K562 (cell line): Measurements from ENCODE around the gene NUCKS1.

Experiments used
- BCLAF1 ChIP-seq, 2 experiments: fragments of 450-650 bp in 1 of 2; IDR thresholded peaks; 2 replicates each; pipeline ENCODE4 v1.6.1; 2011 to 2017; ENCODE audit warnings: low read depth in 2 of 2, antibody characterized with exemption in 1 of 2, borderline replicate concordance in 1 of 2, low read length in 1 of 2, mild to moderate bottlenecking in 1 of 2, mixed read lengths in 1 of 2; ENCODE audit not compliant: control insufficient read depth in 1 of 2
- CTCF ChIP-seq, 3 experiments: IDR thresholded peaks in 2 of 3; conservative IDR thresholded peaks in 1 of 3; 2 replicates each; pipeline ENCODE4 v1.5.1; 2011 to 2012; ENCODE audit warnings: low read length in 3 of 3, mild to moderate bottlenecking in 3 of 3, control low read depth in 2 of 3, improper control_type of control experiment in 1 of 3, inconsistent platforms in 1 of 3, low read depth in 1 of 3, mixed read lengths in 1 of 3, moderate library complexity in 1 of 3; ENCODE audit not compliant: insufficient read depth in 2 of 3
- CTCFL ChIP-seq: IDR thresholded peaks from 2 replicates; pipeline ENCODE4 v1.6.1; 2011; ENCODE audit warnings: borderline replicate concordance, low read depth, mild to moderate bottlenecking, moderate library complexity, low read length; ENCODE audit not compliant: insufficient read depth, poor library complexity, severe bottlenecking
- E2F3 ChIP-seq: fragments of 250-450 bp; sonication (Bioruptor Pico); IDR thresholded peaks from 2 replicates; pipeline ENCODE4 v1.4.0; 2020; ENCODE audit warnings: mild to moderate bottlenecking
- JUN ChIP-seq, 2 experiments: sonication (generic) in 1 of 2; formaldehyde crosslinking in 1 of 2; IDR thresholded peaks; 2 replicates each; pipeline versions ENCODE4 v1.6.1 to v1.8.0; 2012 to 2022; ENCODE audit warnings: borderline replicate concordance in 2 of 2, mild to moderate bottlenecking in 2 of 2, improper control_type of control experiment in 1 of 2, low read depth in 1 of 2, low read length in 1 of 2, missing genetic modification reagents in 1 of 2
- MEIS2 ChIP-seq: fragments of 450-650 bp; IDR thresholded peaks from 2 replicates; pipeline ENCODE4 v1.6.1; 2014; ENCODE audit warnings: mild to moderate bottlenecking; ENCODE audit not compliant: partially characterized antibody
- RCOR1 ChIP-seq, 2 experiments: IDR thresholded peaks; 2 replicates each; pipeline ENCODE4 v1.6.1; 2012; ENCODE audit warnings: low read depth in 2 of 2, low read length in 2 of 2, borderline replicate concordance in 1 of 2, improper control_type of control experiment in 1 of 2
- SMARCC2 ChIP-seq: fragments of 450-650 bp; IDR thresholded peaks from 2 replicates; pipeline ENCODE4 v1.6.1; 2017; ENCODE audit warnings: antibody characterized with exemption, moderate library complexity, mild to moderate bottlenecking, low read depth
- TEAD4 ChIP-seq, 2 experiments: sonication (generic) in 1 of 2; formaldehyde crosslinking in 1 of 2; IDR thresholded peaks; 2 replicates each; pipeline versions ENCODE4 v1.6.1 to v1.8.0; 2012 to 2022; ENCODE audit warnings: borderline replicate concordance in 1 of 2, inconsistent platforms in 1 of 2, low read length in 1 of 2, mild to moderate bottlenecking in 1 of 2, missing genetic modification reagents in 1 of 2
- ZBTB7A ChIP-seq: IDR thresholded peaks from 2 replicates; pipeline ENCODE4 v1.6.1; 2011; ENCODE audit warnings: low read depth, mild to moderate bottlenecking, low read length, moderate library complexity, borderline replicate concordance; ENCODE audit not compliant: control insufficient read depth
- TF ChIP-seq, protein P1 (sequence below), 2 experiments: fragments of 450-650 bp in 1 of 2; sonication (generic) in 1 of 2; formaldehyde crosslinking in 1 of 2; IDR thresholded peaks; 2 replicates each; pipeline versions ENCODE4 v1.7.1 to v1.9.0; 2016 to 2022; ENCODE audit warnings: inconsistent platforms in 1 of 2, mild to moderate bottlenecking in 1 of 2, missing genetic modification reagents in 1 of 2

- no peak for TF ChIP-seq E2F3 (CRISPR knock-in tag)
- TF ChIP-seq, protein P1, sequence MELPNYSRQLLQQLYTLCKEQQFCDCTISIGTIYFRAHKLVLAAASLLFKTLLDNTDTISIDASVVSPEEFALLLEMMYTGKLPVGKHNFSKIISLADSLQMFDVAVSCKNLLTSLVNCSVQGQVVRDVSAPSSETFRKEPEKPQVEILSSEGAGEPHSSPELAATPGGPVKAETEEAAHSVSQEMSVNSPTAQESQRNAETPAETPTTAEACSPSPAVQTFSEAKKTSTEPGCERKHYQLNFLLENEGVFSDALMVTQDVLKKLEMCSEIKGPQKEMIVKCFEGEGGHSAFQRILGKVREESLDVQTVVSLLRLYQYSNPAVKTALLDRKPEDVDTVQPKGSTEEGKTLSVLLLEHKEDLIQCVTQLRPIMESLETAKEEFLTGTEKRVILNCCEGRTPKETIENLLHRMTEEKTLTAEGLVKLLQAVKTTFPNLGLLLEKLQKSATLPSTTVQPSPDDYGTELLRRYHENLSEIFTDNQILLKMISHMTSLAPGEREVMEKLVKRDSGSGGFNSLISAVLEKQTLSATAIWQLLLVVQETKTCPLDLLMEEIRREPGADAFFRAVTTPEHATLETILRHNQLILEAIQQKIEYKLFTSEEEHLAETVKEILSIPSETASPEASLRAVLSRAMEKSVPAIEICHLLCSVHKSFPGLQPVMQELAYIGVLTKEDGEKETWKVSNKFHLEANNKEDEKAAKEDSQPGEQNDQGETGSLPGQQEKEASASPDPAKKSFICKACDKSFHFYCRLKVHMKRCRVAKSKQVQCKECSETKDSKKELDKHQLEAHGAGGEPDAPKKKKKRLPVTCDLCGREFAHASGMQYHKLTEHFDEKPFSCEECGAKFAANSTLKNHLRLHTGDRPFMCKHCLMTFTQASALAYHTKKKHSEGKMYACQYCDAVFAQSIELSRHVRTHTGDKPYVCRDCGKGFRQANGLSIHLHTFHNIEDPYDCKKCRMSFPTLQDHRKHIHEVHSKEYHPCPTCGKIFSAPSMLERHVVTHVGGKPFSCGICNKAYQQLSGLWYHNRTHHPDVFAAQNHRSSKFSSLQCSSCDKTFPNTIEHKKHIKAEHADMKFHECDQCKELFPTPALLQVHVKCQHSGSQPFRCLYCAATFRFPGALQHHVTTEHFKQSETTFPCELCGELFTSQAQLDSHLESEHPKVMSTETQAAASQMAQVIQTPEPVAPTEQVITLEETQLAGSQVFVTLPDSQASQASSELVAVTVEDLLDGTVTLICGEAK (IDR thresholded peaks at IDR 0.05), result no peak
- TF ChIP-seq, protein P1 (CRISPR knock-in tag; IDR thresholded peaks at IDR 0.05), result no peak
- TF ChIP-seq BCLAF1 (IDR thresholded peaks at IDR 0.05; ENCODE audit: borderline replicate concordance in 1 of 2, control insufficient read depth in 1 of 2, low read depth in 2 of 2, low read length in 1 of 2), result no peak
- TF ChIP-seq RCOR1 (IDR thresholded peaks at IDR 0.05; ENCODE audit: borderline replicate concordance in 1 of 2, low read depth in 2 of 2, low read length in 2 of 2), result no peak
- TF ChIP-seq ZBTB7A, result no peak
- TF ChIP-seq MEIS2, result no peak
- TF ChIP-seq CTCF (IDR thresholded peaks at IDR 0.05 in 2 of 3, conservative IDR thresholded peaks at IDR 0.05 in 1 of 3; ENCODE audit: insufficient read depth in 2 of 3, low read depth in 1 of 3, low read length in 3 of 3), result no peak
- no peak for TF ChIP-seq SMARCC2
- TF ChIP-seq CTCFL, result no peak
- no peak for TF ChIP-seq JUN (IDR thresholded peaks at IDR 0.05; ENCODE audit: borderline replicate concordance, low read depth, low read length)
- no peak for TF ChIP-seq JUN (CRISPR knock-in tag; IDR thresholded peaks at IDR 0.05; ENCODE audit: borderline replicate concordance)
- no peak for TF ChIP-seq TEAD4 (IDR thresholded peaks at IDR 0.05; ENCODE audit: low read length)
- TF ChIP-seq TEAD4 (CRISPR knock-in tag; IDR thresholded peaks at IDR 0.05; ENCODE audit: borderline replicate concordance), result no peak
Measured at GRCh38 chr1:205792961-205793673, 43.1 kb upstream of the NUCKS1 start.
